Heart left ventricle (tissue), 16 donors: ENCODE results near the gene NUP155. TPM values are rescaled to one million over a fixed set of nuclear protein-coding genes. Genes with fewer than 3 reads are reported as not detected.

Experiments
- ATAC-seq, 4 donors: fragments of 200-7000 bp; cut with Tn5 transposase; one replicate each; pipeline ENCODE4 v1.9.1; 2020 to 2022; ENCODE audit warnings: moderate library complexity in 4 of 4, mild to moderate bottlenecking in 3 of 4, moderate number of reproducible peaks in 1 of 4
- DNase-seq, 5 donors: peaks; one replicate each; pipeline ENCODE4 v3.0.0-alpha.2; 2020
- H3K27ac ChIP-seq, 12 donors: fragments of 200-600 bp; sonication (generic) in 4 of 12; one replicate each; pipeline versions ENCODE4 v1.5.0 to v1.8.0; 2016 to 2022; ENCODE audit warnings: mild to moderate bottlenecking in 2 of 12
- H3K27me3 ChIP-seq, 9 donors: fragments of 200-600 bp; sonication (generic) in 2 of 9; one replicate each; pipeline versions ENCODE4 v1.5.1 to v1.8.0; 2016 to 2022; ENCODE audit warnings: mild to moderate bottlenecking in 3 of 9
- H3K36me3 ChIP-seq, 9 donors: fragments of 200-600 bp; sonication (generic) in 2 of 9; one replicate each; pipeline versions ENCODE4 v1.5.0 to v1.8.0; 2018 to 2022; ENCODE audit warnings: mild to moderate bottlenecking in 2 of 9
- H3K4me1 ChIP-seq, 12 donors: fragments of 200-600 bp; sonication (generic) in 4 of 12; one replicate each; pipeline versions ENCODE4 v1.5.0 to v1.8.0; 2016 to 2022; ENCODE audit warnings: mild to moderate bottlenecking in 3 of 12
- H3K4me3 ChIP-seq, 12 donors: fragments of 200-600 bp; sonication (generic) in 4 of 12; one replicate each; pipeline versions ENCODE4 v1.5.0 to v1.8.0; 2017 to 2022; ENCODE audit warnings: mild to moderate bottlenecking in 9 of 12, moderate library complexity in 4 of 12
- H3K9me3 ChIP-seq, 12 donors: fragments of 200-600 bp; sonication (generic) in 4 of 12; one replicate each; pipeline versions ENCODE4 v1.5.0 to v1.8.0; 2016 to 2022; ENCODE audit warnings: mild to moderate bottlenecking in 1 of 12
- POLR2A ChIP-seq, 2 donors: fragments of 450-650 bp; IDR thresholded peaks; one replicate each; pipeline ENCODE4 v1.6.1; 2017; ENCODE audit warnings: antibody characterized with exemption in 2 of 2, mild to moderate bottlenecking in 2 of 2, moderate library complexity in 2 of 2
- WGBS, 4 donors: extraction: QIAGEN DNeasy Blood & Tissue Kit in 2 of 4; methylation state at CpG; one replicate each; pipeline versions ENCODE4 v1.1.5 to v1.1.7; 2013 to 2018; 5-methylcytosine and 5-hydroxymethylcytosine counted together
- intact Hi-C, 10 donors: fragments of 100-400 bp; cut with DNase I; formaldehyde crosslinking; loops; one replicate each; pipeline versions ENCODE4 v1.11.1 to v1.14.2; 2022
- polyA plus RNA-seq, 2 donors: library from polyadenylated mRNA; stranded (reverse); fragments of 200-250 nt; gene quantifications; one replicate each; pipeline ENCODE4 v1.2.3, GENCODE V29; 2013
- total RNA-seq, 9 donors: library from RNA; depleted of rRNA in 2 of 9; stranded (reverse); fragments of >200 nt in 2 of 9; fragmentation: NEBNext Ultra II Directional in 3 of 9; extraction: Animal tissue kit (Norgen Biotek cat#: 25700) in 3 of 9; gene quantifications; one replicate each; pipeline versions ENCODE4 v1.1.0 to v1.2.4, GENCODE V29; 2016 to 2023
- TF ChIP-seq, protein P1 (sequence below), 12 donors: fragments of 200-600 bp; sonication (generic) in 4 of 12; IDR thresholded peaks; one replicate each; pipeline versions ENCODE4 v1.5.0 to v1.8.0; 2018 to 2022; ENCODE audit warnings: antibody characterized with exemption in 12 of 12, mild to moderate bottlenecking in 5 of 12
- donor health status: ischemic (EF 13 %, LVEDD 7.1; RV severe dilation, severe dysfunction).
- donor health status: healthy with polysubstance abuse.
- donor health status: DM: no; HTN: yes; CAD: no.
- donor health status: DM: no; HTN: no; CAD: no.
- donor health status: ischemic (EF 25% LVEDD 6.9; RV normal size, moderate dysfunction).
- donor health status: ischemic (EF 25% LVEDD 5.7; RV mildly dilated, moderate dysfunction).
- donor health status: healthy.
- donor health status: DM: yes; HTN: yes; CAD: no.
- donor health status: ischemic (EF 35%, LVEDD 5.7; RV mildly dilated, moderate dysfunction).
- donor health status: nonischemic (EF 11% LVEDD 7.7; RV severe dilation, severe dysfunction).
- donor health status: DM: yes; HTN: yes; CAD: no.
- donor health status: PGD.
- donor health status: ischemic (EF 29% LVEDD 5.4; RV normal size, mild dysfunction).
- donor health status: nonischemic (EF 23%, LVEDD 6.1; RV moderate dilation, normal function).

Gene NUP155
- total and polyA plus RNA-seq, 11 donors = 2.0 to 17.4 (median 11.4) TPM

DNA sequence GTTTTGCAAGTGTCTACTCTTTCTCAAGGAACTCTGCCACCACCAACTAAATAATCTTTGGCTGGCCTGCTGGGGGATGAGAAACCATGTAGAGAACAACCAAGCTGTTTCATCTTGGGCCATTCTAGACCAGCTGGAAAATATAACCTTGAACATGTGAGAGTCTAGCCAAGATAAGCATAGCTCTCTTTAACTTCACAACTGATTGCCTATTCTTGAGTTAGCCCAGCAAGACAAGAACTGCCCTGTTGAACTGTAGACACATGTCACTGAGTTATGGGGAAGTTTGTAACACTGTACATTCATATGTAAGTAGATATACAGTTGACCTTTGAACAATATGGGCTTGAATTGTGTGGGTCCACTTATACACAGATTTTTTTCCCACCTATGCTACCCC, 44.4 kb downstream of the NUP155 start:
- no peak for ATAC-seq
- H3K27ac ChIP-seq = no peak overlapping the region
- H3K4me3 ChIP-seq = no peak overlapping the region
- DNase-seq = no peak
- peaks cover 0 to 100% (median 98%) of the 10 kb centered on the region in 9 donors for H3K36me3 ChIP-seq
- no peak for TF ChIP-seq POLR2A (IDR thresholded peaks at IDR 0.05)
- TF ChIP-seq, protein P1, sequence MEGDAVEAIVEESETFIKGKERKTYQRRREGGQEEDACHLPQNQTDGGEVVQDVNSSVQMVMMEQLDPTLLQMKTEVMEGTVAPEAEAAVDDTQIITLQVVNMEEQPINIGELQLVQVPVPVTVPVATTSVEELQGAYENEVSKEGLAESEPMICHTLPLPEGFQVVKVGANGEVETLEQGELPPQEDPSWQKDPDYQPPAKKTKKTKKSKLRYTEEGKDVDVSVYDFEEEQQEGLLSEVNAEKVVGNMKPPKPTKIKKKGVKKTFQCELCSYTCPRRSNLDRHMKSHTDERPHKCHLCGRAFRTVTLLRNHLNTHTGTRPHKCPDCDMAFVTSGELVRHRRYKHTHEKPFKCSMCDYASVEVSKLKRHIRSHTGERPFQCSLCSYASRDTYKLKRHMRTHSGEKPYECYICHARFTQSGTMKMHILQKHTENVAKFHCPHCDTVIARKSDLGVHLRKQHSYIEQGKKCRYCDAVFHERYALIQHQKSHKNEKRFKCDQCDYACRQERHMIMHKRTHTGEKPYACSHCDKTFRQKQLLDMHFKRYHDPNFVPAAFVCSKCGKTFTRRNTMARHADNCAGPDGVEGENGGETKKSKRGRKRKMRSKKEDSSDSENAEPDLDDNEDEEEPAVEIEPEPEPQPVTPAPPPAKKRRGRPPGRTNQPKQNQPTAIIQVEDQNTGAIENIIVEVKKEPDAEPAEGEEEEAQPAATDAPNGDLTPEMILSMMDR (IDR thresholded peaks at IDR 0.05) = no peak
- H3K9me3 ChIP-seq = no peaks in the 10 kb centered on the region
- no peaks in the 10 kb centered on the region for H3K27me3 ChIP-seq
- H3K4me1 ChIP-seq = no peaks in the 10 kb centered on the region
- intact Hi-C loops = no loop called here

DNA sequence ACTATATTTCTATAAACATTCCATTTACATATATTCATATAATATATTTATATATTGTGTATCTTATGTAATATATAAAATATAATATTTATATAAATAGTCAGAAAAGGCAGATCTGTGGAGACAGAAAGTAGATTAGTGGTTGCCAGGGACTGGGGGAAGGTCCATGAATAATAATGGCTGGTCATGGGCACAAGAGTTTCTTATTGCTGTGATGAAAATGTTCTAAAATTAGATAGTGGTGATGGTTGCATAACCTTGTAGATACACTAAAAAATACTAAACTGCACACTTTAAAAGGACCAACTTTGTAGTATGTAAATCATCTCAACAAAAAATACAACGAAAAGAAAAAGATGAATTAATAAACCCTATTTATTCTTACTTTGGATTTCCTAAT, 47.3 kb downstream of the NUP155 start:
- no peak overlapping the region for H3K4me3 ChIP-seq
- H3K36me3 ChIP-seq = peaks cover 0 to 100% (median 97%) of the 10 kb centered on the region in 9 donors
- TF ChIP-seq POLR2A (IDR thresholded peaks at IDR 0.05) = no peak
- TF ChIP-seq, protein P1 (IDR thresholded peaks at IDR 0.05) = no peak
- H3K27me3 ChIP-seq = no peaks in the 10 kb centered on the region
- intact Hi-C loops = no loop called here
- H3K9me3 ChIP-seq = no peaks in the 10 kb centered on the region
- no peak overlapping the region for H3K27ac ChIP-seq
- no peaks in the 10 kb centered on the region for H3K4me1 ChIP-seq
- WGBS, 4 donors = 92 to 96% (median 93%) methylated on average over 1 of the region's 1 CpG
- no peak for DNase-seq
- no peak for ATAC-seq

DNA sequence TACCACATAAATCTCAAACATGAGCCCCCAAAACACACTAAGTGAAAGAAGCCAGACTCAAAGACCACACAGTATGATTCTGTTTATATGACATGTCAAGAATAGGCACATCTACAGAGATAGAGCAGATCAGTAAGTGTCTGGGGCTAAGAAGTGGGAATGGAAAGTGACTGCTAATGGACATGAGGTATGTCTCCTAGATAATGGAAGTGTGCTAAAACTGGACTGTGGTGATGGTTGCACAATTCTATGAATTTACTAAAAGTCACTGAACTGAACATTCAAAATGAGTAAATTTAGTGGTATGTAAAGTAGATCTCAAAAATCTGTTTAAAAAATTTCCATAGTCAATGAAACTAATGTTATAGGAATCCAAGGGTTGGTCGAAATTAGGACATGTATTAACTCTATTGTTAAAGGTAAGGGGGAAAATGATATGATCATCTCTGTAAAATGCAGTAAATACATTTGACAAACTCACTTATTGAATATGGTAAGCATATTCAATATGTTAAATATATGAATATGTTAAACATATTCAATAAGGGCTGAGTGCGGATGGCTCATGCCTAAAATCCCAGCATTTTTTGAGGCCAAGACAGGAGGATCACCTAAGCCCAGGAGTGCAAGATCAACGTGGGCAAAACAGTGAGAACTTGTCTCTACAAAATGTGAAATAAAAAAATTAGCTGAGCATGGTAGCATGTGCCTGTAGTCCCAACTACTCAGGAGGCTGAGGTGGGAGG, 51.7 kb downstream of the NUP155 start:
- Histone ChIP-seq H3K9me3 (no peaks in the 10 kb centered on the region), H3K4me3 (no peak overlapping the region), H3K27ac (no peak overlapping the region), H3K36me3 (peaks cover 0 to 100% (median 99%) of the 10 kb centered on the region in 9 donors), H3K27me3 (no peaks in the 10 kb centered on the region), H3K4me1 (no peaks in the 10 kb centered on the region)
- DNase-seq (no peak), ATAC-seq (no peak)
- intact Hi-C loops = loop anchor here in 1 of 10 donors (10.0 kb wide), 1 partner anchor 264 kb away; no protein-coding TSS in a partner anchor
- TF ChIP-seq POLR2A (IDR thresholded peaks at IDR 0.05) = no peak
- TF ChIP-seq, protein P1 (IDR thresholded peaks at IDR 0.05) = no peak
- 95 to 97% (median 96%) methylated on average over 3 of the region's 3 CpGs for WGBS, 4 donors

DNA sequence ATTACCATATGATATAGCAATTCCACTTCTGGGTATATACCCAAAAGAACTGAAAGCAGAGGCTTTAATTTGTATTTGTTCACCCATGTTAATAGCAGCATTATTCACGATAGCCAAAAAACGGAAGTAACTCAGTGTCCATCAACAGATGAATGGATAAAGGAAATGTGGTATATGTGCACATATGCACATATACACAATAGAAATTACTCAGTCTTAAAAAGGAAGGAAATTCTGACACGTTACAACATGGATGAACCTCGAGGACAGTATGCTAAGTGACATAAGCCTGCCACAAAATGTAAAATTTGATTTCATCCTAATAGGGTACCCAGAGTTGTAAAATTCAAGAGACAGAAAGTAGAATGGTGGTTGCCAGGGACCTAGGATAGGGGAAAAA, 54.9 kb downstream of the NUP155 start:
- WGBS, 4 donors = 93 to 96% (median 96%) methylated on average over 4 of the region's 4 CpGs
- Histone ChIP-seq H3K4me3 (no peak overlapping the region), H3K27me3 (no peaks in the 10 kb centered on the region), H3K36me3 (peaks cover 0 to 100% (median 99%) of the 10 kb centered on the region in 9 donors), H3K27ac (no peak overlapping the region), H3K4me1 (no peaks in the 10 kb centered on the region), H3K9me3 (no peaks in the 10 kb centered on the region)
- TF ChIP-seq, protein P1 (IDR thresholded peaks at IDR 0.05) = no peak
- no peak for TF ChIP-seq POLR2A (IDR thresholded peaks at IDR 0.05)
- DNase-seq = no peak
- intact Hi-C loops = loop anchor here in 1 of 10 donors (10.0 kb wide), 1 partner anchor 261 kb away; no protein-coding TSS in a partner anchor
- no peak for ATAC-seq
